ENCODE measurements around the gene TINAG. TPM values are rescaled to one million over a fixed set of nuclear protein-coding genes. Genes with fewer than 3 reads are reported as not detected.

Gene TINAG
- total RNA-seq, 1 experiment from 2014 or later: not detected

- DNase-seq (ENCODE audit: low read depth): no peak
Observed at GRCh38 chr6:54426995-54427394, 118.8 kb downstream of the TINAG start.

GRCh38 chr6:54427396-54427937, 119.2 kb downstream of the TINAG start:
- DNase-seq (ENCODE audit: low read depth): no peak

- DNase-seq (ENCODE audit: low read depth): no peak
Observed at GRCh38 chr6:54428431-54428830, 120.2 kb downstream of the TINAG start.

- no peak for DNase-seq (ENCODE audit: low read depth)
Observed at GRCh38 chr6:54431466-54431865, 123.2 kb downstream of the TINAG start.

Other genes with a start within 250 kb of the TINAG start
- gene MLIP, start 197.0 kb upstream of the TINAG start, total RNA-seq (2014; rRNA removed; shearing (Covaris generic)): not detected in 2 replicates

Measured in HT1080 (cell line).